HepG2 (cell line): ENCODE data around the gene LRGUK.

ENCODE experiments used
- CHD4 ChIP-seq: fragments of 200-600 bp; sonication (generic); IDR thresholded peaks from 2 replicates; pipeline ENCODE4 v1.7.0; 2017; ENCODE audit warnings: mild to moderate bottlenecking, low read length, borderline replicate concordance
- HOXA5 ChIP-seq: sonication (generic); formaldehyde crosslinking; IDR thresholded peaks from 2 replicates; pipeline ENCODE4 v1.4.0; 2020; ENCODE audit warnings: missing genetic modification reagents
- TAF1 ChIP-seq: sonication (generic); formaldehyde crosslinking; IDR thresholded peaks from 2 replicates; pipeline ENCODE4 v1.4.0; 2020; ENCODE audit warnings: missing genetic modification reagents

GRCh38 chr7:134105841-134106240 lies 21.3 kb upstream of the LRGUK start:
- TF ChIP-seq HOXA5 (CRISPR knock-in tag) (no peak), TAF1 (CRISPR knock-in tag) (no peak), CHD4 (no peak)
